ENCODE data around the gene NTM.

Gene NTM

GRCh38 chr11:131695889-131696429 lies 325.5 kb downstream of the NTM start:
- no peak overlapping the region for H2BK5ac ChIP-seq (ENCODE audit: low read depth, low read length, poor library complexity, severe bottlenecking)
- no peak overlapping the region for H4K91ac ChIP-seq (ENCODE audit: low read length)
- 84% methylated on average over 9 of the region's 10 CpGs for WGBS
- H2BK15ac ChIP-seq (ENCODE audit: low read depth, poor library complexity, severe bottlenecking) = no peak overlapping the region
- no peak overlapping the region for H3K23ac ChIP-seq (ENCODE audit: low read length in 2 of 2)
- no peaks in the 10 kb centered on the region for H3K36me3 ChIP-seq (ENCODE audit: control insufficient read depth in 1 of 2, insufficient read depth in 2 of 2, low read depth in 1 of 2, low read length in 2 of 2)
- H2AK5ac ChIP-seq (ENCODE audit: low read length, severe bottlenecking) = no peak overlapping the region
- H2BK120ac ChIP-seq (ENCODE audit: low read depth, low read length) = no peak overlapping the region
- H3K18ac ChIP-seq (ENCODE audit: low read depth in 1 of 2, low read length in 2 of 2) = no peak overlapping the region
- H3K27ac ChIP-seq (ENCODE audit: low read length, poor library complexity, severe bottlenecking) = no peak overlapping the region
- H3K79me1 ChIP-seq (replicated peaks; ENCODE audit: low read length, poor library complexity, severe bottlenecking) = no peaks in the 10 kb centered on the region
- H3K4ac ChIP-seq (ENCODE audit: low read depth in 1 of 2, low read length in 2 of 2) = no peak overlapping the region
- no peak overlapping the region for H3K9ac ChIP-seq (ENCODE audit: low read length)
- peaks cover 4% of the 10 kb centered on the region for H3K4me1 ChIP-seq (ENCODE audit: control insufficient read depth, insufficient read depth, low read depth, low read length)
- H3K27me3 ChIP-seq (ENCODE audit: control insufficient read depth in 1 of 2, insufficient read depth in 1 of 2, low read length in 2 of 2) = peaks cover 0 to 47% of the 10 kb centered on the region in 2 experiments
- no peak overlapping the region for H2BK12ac ChIP-seq (ENCODE audit: low read length in 2 of 2)
- no peak overlapping the region for H3K4me3 ChIP-seq (ENCODE audit: insufficient read depth in 1 of 2, low read depth in 1 of 2, low read length in 2 of 2)
- H3K9me3 ChIP-seq (ENCODE audit: control insufficient read depth, low read length) = no peaks in the 10 kb centered on the region
- no peak overlapping the region for H3K14ac ChIP-seq (ENCODE audit: low read length in 2 of 2)
- H3K4me2 ChIP-seq (ENCODE audit: low read length, poor library complexity, severe bottlenecking) = no peak overlapping the region
- no peak for DNase-seq
- H2AFZ ChIP-seq (ENCODE audit: low read depth, low read length) = no peak overlapping the region
- no peak overlapping the region for H4K8ac ChIP-seq (ENCODE audit: low read length)

- Histone ChIP-seq H3K14ac (ENCODE audit: low read length in 2 of 2) (no peak overlapping the region), H3K4me3 (ENCODE audit: insufficient read depth in 1 of 2, low read depth in 1 of 2, low read length in 2 of 2) (no peak overlapping the region), H3K4ac (ENCODE audit: low read depth in 1 of 2, low read length in 2 of 2) (no peak overlapping the region), H3K79me1 (replicated peaks; ENCODE audit: low read length, poor library complexity, severe bottlenecking) (no peaks in the 10 kb centered on the region), H2BK5ac (ENCODE audit: low read depth, low read length, poor library complexity, severe bottlenecking) (no peak overlapping the region), H3K9me3 (ENCODE audit: control insufficient read depth, low read length) (no peaks in the 10 kb centered on the region), H3K4me1 (ENCODE audit: control insufficient read depth, insufficient read depth, low read depth, low read length) (peaks cover 4% of the 10 kb centered on the region), H4K8ac (ENCODE audit: low read length) (no peak overlapping the region), H2BK120ac (ENCODE audit: low read depth, low read length) (no peak overlapping the region), H4K91ac (ENCODE audit: low read length) (no peak overlapping the region), H2BK12ac (ENCODE audit: low read length in 2 of 2) (no peak overlapping the region), H2AK5ac (ENCODE audit: low read length, severe bottlenecking) (no peak overlapping the region), H3K27ac (ENCODE audit: low read length, poor library complexity, severe bottlenecking) (no peak overlapping the region), H3K27me3 (ENCODE audit: control insufficient read depth in 1 of 2, insufficient read depth in 1 of 2, low read length in 2 of 2) (peaks cover 0 to 52% of the 10 kb centered on the region in 2 experiments), H2BK15ac (ENCODE audit: low read depth, poor library complexity, severe bottlenecking) (no peak overlapping the region), H2AFZ (ENCODE audit: low read depth, low read length) (no peak overlapping the region), H3K23ac (ENCODE audit: low read length in 2 of 2) (no peak overlapping the region), H3K9ac (ENCODE audit: low read length) (no peak overlapping the region), H3K36me3 (ENCODE audit: control insufficient read depth in 1 of 2, insufficient read depth in 2 of 2, low read depth in 1 of 2, low read length in 2 of 2) (no peaks in the 10 kb centered on the region), H3K4me2 (ENCODE audit: low read length, poor library complexity, severe bottlenecking) (no peak overlapping the region), H3K18ac (ENCODE audit: low read depth in 1 of 2, low read length in 2 of 2) (no peak overlapping the region)
- no peak for DNase-seq
- WGBS = 86% methylated on average over 8 of the region's 8 CpGs
Measured at GRCh38 chr11:131696690-131697089, 326.3 kb downstream of the NTM start.

- Histone ChIP-seq H3K4me1 (ENCODE audit: control insufficient read depth, insufficient read depth, low read depth, low read length) (no peaks in the 10 kb centered on the region), H3K79me1 (replicated peaks; ENCODE audit: low read length, poor library complexity, severe bottlenecking) (no peaks in the 10 kb centered on the region), H3K9me3 (ENCODE audit: control insufficient read depth, low read length) (peaks cover 23% of the 10 kb centered on the region), H3K18ac (ENCODE audit: low read depth in 1 of 2, low read length in 2 of 2) (no peak overlapping the region), H2BK120ac (ENCODE audit: low read depth, low read length) (no peak overlapping the region), H4K8ac (ENCODE audit: low read length) (no peak overlapping the region), H2BK5ac (ENCODE audit: low read depth, low read length, poor library complexity, severe bottlenecking) (no peak overlapping the region), H3K4me3 (ENCODE audit: insufficient read depth in 1 of 2, low read depth in 1 of 2, low read length in 2 of 2) (no peak overlapping the region), H3K14ac (ENCODE audit: low read length in 2 of 2) (no peak overlapping the region), H2BK12ac (ENCODE audit: low read length in 2 of 2) (no peak overlapping the region), H3K36me3 (ENCODE audit: control insufficient read depth in 1 of 2, insufficient read depth in 2 of 2, low read depth in 1 of 2, low read length in 2 of 2) (no peaks in the 10 kb centered on the region), H3K9ac (ENCODE audit: low read length) (no peak overlapping the region), H3K4me2 (ENCODE audit: low read length, poor library complexity, severe bottlenecking) (no peak overlapping the region), H2BK15ac (ENCODE audit: low read depth, poor library complexity, severe bottlenecking) (no peak overlapping the region), H2AK5ac (ENCODE audit: low read length, severe bottlenecking) (no peak overlapping the region), H2AFZ (ENCODE audit: low read depth, low read length) (no peak overlapping the region), H3K27me3 (ENCODE audit: control insufficient read depth in 1 of 2, insufficient read depth in 1 of 2, low read length in 2 of 2) (peaks cover 0 to 8% of the 10 kb centered on the region in 2 experiments), H3K23ac (ENCODE audit: low read length in 2 of 2) (no peak overlapping the region), H3K4ac (ENCODE audit: low read depth in 1 of 2, low read length in 2 of 2) (no peak overlapping the region), H3K27ac (ENCODE audit: low read length, poor library complexity, severe bottlenecking) (no peak overlapping the region), H4K91ac (ENCODE audit: low read length) (no peak overlapping the region)
- WGBS = no CpG with 5 or more reads among the region's 1 CpG
- no peak for DNase-seq
Measured at GRCh38 chr11:131703311-131703710, 332.9 kb downstream of the NTM start.

- no peaks in the 10 kb centered on the region for H3K4me1 ChIP-seq (ENCODE audit: control insufficient read depth, insufficient read depth, low read depth, low read length)
Measured at GRCh38 chr11:131704682-131705081, 334.3 kb downstream of the NTM start.

More at GRCh38 chr11:131704682-131705081, 334.3 kb downstream of the NTM start:
- Histone ChIP-seq H3K4me3 (ENCODE audit: insufficient read depth in 1 of 2, low read depth in 1 of 2, low read length in 2 of 2) (no peak overlapping the region), H3K4ac (ENCODE audit: low read depth in 1 of 2, low read length in 2 of 2) (no peak overlapping the region), H3K79me1 (replicated peaks; ENCODE audit: low read length, poor library complexity, severe bottlenecking) (no peaks in the 10 kb centered on the region), H2BK15ac (ENCODE audit: low read depth, poor library complexity, severe bottlenecking) (no peak overlapping the region), H3K36me3 (ENCODE audit: control insufficient read depth in 1 of 2, insufficient read depth in 2 of 2, low read depth in 1 of 2, low read length in 2 of 2) (no peaks in the 10 kb centered on the region), H3K9me3 (ENCODE audit: control insufficient read depth, low read length) (peaks cover 23% of the 10 kb centered on the region), H3K9ac (ENCODE audit: low read length) (no peak overlapping the region), H4K91ac (ENCODE audit: low read length) (no peak overlapping the region), H2BK5ac (ENCODE audit: low read depth, low read length, poor library complexity, severe bottlenecking) (no peak overlapping the region), H4K8ac (ENCODE audit: low read length) (no peak overlapping the region), H3K27ac (ENCODE audit: low read length, poor library complexity, severe bottlenecking) (no peak overlapping the region), H3K27me3 (ENCODE audit: control insufficient read depth in 1 of 2, insufficient read depth in 1 of 2, low read length in 2 of 2) (peaks cover 0 to 8% of the 10 kb centered on the region in 2 experiments), H3K18ac (ENCODE audit: low read depth in 1 of 2, low read length in 2 of 2) (no peak overlapping the region), H3K14ac (ENCODE audit: low read length in 2 of 2) (no peak overlapping the region), H3K4me2 (ENCODE audit: low read length, poor library complexity, severe bottlenecking) (no peak overlapping the region), H2AK5ac (ENCODE audit: low read length, severe bottlenecking) (no peak overlapping the region), H2AFZ (ENCODE audit: low read depth, low read length) (no peak overlapping the region), H2BK120ac (ENCODE audit: low read depth, low read length) (no peak overlapping the region), H2BK12ac (ENCODE audit: low read length in 2 of 2) (no peak overlapping the region), H3K23ac (ENCODE audit: low read length in 2 of 2) (no peak overlapping the region)
- no CpG with 5 or more reads among the region's 2 CpGs for WGBS
- DNase-seq = no peak

Data from mesenchymal stem cell (in vitro differentiated cells and primary cell).